NCI-H2196 (cell line): ENCODE data around the gene RIPK4.
"Not testable (repeated sequence)": the region's sequence is repeated elsewhere in the genome, so short reads cannot be mapped to it uniquely, and the experiment has no call there.

Experiments
- DNase-seq: peaks from one replicate; lab custom pipeline; 2025; ENCODE audit not compliant: unreplicated experiment; lab: John Stamatoyannopoulos, UW

The RIPK4 gene

GRCh38 chr21:41717573-41718330 is 49.1 kb downstream of the RIPK4 start:
- no peak for DNase-seq

- no peak for DNase-seq
Measured at GRCh38 chr21:41716751-41717150, 50.1 kb downstream of the RIPK4 start.

GRCh38 chr21:41715649-41716281 is 51.1 kb downstream of the RIPK4 start:
- no peak for DNase-seq

- not testable (repeated sequence) for DNase-seq
Measured at GRCh38 chr21:41714299-41714865, 52.5 kb downstream of the RIPK4 start.

- DNase-seq = no peak
Measured at GRCh38 chr21:41713495-41714281, 53.2 kb downstream of the RIPK4 start.

- no peak for DNase-seq
Measured at GRCh38 chr21:41712730-41713129, 54.1 kb downstream of the RIPK4 start.

- no peak for DNase-seq
Measured at GRCh38 chr21:41712201-41712600, 54.7 kb downstream of the RIPK4 start.

GRCh38 chr21:41711416-41712007 is 55.3 kb downstream of the RIPK4 start:
- DNase-seq = no peak

GRCh38 chr21:41710823-41711160 is 56.1 kb downstream of the RIPK4 start:
- DNase-seq = no peak

- DNase-seq = no peak
Measured at GRCh38 chr21:41709965-41710822, 56.7 kb downstream of the RIPK4 start.

- no peak for DNase-seq
Measured at GRCh38 chr21:41709166-41709565, 57.7 kb downstream of the RIPK4 start.

- no peak for DNase-seq
Measured at GRCh38 chr21:41707960-41708330, 58.9 kb downstream of the RIPK4 start.

GRCh38 chr21:41707231-41707959 is 59.5 kb downstream of the RIPK4 start:
- DNase-seq = peak; percentile 82

- DNase-seq = peak; percentile 17
Measured at GRCh38 chr21:41706678-41707077, 60.2 kb downstream of the RIPK4 start.

GRCh38 chr21:41706263-41706639 is 60.6 kb downstream of the RIPK4 start:
- DNase-seq = no peak

- DNase-seq = no peak
Measured at GRCh38 chr21:41705546-41706262, 61.1 kb downstream of the RIPK4 start.

- DNase-seq = peak; percentile 60
Measured at GRCh38 chr21:41703857-41704501, 62.9 kb downstream of the RIPK4 start.

- DNase-seq = no peak
Measured at GRCh38 chr21:41701749-41702148, 65.1 kb downstream of the RIPK4 start.

- DNase-seq = no peak
Measured at GRCh38 chr21:41699311-41699710, 67.5 kb downstream of the RIPK4 start.
